NCI-H1417 (cell line): ENCODE data around the gene HLF.

ENCODE experiments used
- DNase-seq, 3 experiments: peaks; one replicate each; lab custom pipeline; 2025; lab: John Stamatoyannopoulos, UW

Gene HLF

DNA sequence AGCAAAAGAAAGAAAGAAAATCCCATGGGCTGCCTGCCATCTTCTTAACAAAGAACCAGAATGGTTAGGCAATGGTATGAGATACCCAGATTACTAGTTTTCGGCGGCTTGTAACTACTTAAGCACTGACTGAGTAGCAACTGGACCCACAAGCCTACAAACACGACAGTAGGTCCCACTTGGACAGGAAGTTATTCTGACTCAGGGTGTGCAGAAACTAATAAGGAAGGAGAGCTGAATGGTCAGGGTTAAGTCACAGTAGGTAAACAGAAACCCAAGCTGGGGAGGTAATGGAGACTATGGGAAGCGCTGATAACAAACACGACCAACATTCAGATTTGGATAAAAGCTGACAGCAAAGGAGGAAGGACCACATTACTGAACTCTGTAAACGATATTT is 10.4 kb upstream of the HLF start:
- DNase-seq: no peak

DNA sequence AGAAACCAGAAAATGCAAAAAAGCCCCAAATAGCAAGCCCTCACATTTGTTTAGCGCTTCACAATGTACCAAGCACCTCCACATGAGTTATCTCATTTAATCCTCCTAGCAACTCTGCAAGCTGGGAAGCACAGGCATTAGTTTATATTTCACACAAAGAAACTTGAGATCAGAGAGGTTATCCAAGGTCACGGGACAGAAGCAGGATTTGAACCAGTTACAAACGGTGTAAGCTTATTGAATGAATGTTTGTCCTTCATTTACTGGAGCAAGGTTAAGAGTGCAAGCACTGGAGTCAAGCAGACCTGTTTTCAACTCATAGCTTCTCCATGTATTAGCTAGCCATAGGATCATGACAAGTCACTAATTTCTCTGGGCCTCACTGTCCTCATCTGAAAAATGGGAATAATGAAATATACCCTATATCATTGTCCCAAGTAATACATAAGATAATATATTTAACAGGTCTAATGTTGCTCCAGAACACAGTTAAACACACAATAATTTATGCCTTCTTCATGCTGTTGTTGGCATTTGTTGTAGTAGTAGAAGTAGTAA is 6.1 kb upstream of the HLF start:
- DNase-seq: no peak

DNA sequence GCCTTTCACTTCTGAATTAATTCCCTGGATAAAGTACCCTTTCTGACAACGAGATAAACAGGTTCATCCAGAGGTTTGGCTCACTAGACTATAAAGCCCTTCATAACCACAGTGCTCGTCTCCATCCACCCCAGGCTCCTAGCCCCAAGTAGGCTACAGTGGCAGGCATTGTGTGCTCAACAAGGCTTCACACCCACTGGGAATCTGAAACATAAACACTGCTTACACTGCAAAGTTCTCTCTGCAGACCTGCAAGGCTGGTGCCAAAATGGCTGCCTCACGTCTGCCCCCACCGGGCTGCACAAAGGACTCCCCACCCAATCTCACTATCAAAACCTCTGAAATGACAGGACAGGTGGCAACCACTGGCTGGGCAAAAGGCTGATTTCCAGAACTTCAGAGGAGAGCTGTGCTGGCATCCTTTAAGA is 5.1 kb upstream of the HLF start:
- no peak for DNase-seq

DNA sequence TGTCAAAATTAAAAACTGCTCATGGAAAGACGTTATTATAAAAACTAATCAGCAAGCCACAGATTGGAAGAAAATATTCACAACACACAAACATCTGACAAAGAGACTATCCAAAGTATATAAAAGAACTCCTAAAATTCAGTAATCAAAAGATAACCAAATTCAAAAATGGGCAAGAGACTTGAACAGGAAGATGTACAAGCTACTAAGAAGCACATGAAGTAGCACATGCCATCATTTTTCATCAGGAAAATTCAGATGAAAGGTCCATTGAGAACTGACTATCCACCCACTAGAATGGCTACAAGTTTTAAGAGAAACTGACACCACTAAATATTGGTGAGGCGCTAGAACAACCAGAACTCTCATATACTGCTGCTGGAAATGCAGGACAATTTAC is 3.4 kb upstream of the HLF start:
- no peak for DNase-seq

DNA sequence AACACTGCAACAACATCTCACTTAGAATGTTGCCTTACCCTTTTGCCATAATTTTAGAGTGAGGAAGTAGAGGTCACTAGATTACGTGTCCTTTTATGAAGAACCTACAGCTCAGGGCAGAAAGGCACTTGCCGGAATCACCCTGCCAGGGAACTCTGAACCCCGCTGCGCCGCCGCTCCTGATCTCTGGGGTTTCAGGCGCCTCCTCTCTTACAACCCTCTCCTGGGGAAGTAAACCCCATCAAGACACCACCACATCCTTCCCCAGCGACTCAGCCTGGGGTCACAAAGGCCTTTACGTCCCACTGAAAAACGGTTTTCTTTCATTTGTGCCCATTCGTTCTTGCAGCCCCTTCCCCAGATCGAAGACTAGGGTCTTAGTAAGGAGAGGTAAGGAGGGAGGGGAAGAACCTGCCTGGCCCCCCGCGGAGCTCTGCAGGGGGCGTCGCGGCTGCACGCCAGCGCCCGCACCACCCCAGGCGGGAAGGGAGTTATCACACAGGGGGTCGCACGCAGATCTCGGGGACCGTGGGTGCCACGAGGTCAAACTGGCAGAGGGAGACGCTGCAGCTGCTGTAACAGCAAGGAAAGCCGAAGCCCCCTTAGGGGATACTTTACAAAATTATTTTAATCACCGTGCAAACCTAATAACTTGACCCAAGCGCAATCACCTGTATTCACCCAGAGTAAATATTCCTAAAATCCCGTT is 1.0 kb upstream of the HLF start:
- peak in 1 of 3 experiments; percentile 63 for DNase-seq

DNA sequence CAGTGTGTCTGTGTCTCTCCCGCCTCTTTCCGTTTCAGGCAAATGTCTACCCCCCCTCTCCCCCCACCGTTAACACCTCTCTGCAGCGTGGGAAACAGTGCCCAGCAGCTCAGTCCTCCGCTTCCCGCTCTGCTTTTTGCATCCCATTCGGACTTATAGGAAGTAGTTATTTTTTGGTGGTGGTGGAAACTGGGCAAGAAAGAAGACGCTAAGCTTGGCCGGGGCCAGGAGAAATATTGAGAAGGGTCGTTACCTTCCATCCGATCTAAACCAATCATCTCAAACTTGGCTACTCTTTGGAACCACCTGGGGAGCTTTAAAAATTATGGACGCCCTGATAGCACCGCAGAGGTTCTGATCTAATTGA is 499 bp upstream of the HLF start:
- peak in 2 of 3 experiments; percentile 74 to 86 for DNase-seq

DNA sequence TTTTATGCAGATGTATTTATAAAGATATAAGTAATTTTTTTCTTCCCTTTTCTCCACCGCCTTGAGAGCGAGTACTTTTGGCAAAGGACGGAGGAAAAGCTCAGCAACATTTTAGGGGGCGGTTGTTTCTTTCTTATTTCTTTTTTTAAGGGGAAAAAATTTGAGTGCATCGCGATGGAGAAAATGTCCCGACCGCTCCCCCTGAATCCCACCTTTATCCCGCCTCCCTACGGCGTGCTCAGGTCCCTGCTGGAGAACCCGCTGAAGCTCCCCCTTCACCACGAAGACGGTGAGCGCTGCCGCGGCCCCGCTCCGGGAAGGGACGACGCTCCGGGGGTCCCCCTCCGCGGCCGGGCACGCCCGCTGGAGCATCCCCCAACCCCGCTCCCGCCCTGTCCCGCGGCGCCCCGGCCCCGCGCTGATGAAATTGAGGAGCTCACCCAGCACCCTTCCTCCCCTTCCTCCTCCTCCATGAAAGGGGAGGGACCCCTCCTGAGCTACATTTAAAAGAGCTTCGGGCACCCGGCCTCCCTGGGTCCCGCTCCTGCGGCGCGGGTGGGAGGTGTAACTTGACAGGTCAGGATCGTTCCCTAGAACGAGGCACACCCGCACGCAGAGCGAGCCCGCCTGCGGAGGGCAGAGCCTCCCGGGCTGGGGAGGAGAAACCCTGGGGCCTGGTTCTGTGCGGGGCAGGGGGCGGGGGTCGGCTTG is 706 bp downstream of the HLF start:
- peak in 2 of 3 experiments; percentile 58 to 64 for DNase-seq

DNA sequence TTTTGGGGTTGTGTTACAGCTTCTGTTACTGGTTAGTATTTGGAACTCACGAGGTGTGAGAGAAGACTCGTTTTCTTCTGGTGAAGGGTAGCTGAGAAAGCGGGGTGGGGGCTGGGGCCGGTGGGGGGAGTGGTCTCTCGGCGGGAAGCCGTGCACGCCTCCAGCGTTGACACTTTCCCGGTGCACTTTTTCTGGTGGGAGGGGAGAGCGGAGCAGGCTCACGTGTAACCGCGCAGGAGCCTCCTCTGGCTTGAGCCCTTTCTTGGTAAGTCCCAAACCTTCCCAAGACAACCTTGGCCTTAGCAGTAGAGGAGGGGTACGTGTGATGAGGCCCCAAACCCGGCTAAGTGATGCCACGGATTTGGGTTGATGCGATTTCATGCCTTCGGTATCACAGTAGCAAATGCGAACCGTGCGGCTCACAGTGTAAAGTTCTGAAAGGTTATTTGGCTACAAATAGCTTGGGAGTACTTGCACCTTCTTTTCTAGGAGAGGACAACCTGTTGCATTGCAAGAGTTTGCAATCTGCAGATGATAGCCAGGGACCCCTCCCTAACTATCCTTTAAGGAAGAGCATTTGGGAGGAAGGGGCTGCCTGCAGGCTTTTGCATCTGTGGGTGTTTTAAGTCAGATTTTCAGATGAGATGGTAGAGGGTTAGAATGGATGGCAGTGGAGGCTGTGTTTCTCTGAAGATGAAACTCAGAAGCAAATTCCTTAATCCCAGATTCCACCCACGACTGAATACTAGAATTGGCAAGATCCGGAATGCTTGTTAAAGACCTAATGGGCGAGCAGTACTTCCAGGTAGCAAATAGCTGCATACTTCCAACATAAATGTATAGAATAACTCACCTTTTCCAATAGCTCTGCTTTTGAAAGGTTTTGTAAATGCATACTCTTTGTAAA is 1.5 kb downstream of the HLF start:
- peak in 1 of 3 experiments; percentile 18 for DNase-seq

DNA sequence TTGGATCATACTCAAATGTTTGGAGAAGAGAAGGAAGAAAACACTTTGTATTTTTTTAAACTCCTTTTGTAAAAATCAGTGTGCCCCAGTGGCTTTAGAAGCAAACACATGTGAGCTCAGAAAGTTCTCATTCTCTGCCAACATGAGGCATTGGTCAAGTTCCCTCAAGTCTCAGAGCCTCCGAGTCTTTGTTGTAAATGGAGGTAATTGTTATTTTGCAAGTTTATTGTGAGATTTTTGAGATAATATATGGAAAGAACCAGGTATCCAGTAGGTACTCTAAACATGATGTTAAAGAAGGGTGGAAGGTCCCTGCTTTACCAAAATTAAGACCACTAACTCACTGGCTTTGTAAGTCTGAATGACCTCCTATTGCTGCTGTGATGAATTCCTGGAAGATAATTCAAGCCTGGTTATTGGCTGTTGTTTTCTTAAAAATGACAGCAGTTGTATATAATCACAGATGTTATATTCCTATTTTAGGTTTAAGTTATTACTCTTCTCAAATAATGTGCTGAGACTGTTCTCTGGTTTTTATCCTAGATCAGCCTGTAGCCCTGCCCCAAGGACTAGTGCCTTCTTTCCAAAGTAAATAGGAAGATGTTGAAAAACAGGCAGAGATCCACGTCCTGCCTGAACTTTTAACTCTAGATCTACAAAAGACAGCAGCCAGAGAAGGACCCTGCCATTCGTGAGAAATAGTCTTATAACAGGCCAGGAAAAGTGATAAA is 2.4 kb downstream of the HLF start:
- DNase-seq: no peak

DNA sequence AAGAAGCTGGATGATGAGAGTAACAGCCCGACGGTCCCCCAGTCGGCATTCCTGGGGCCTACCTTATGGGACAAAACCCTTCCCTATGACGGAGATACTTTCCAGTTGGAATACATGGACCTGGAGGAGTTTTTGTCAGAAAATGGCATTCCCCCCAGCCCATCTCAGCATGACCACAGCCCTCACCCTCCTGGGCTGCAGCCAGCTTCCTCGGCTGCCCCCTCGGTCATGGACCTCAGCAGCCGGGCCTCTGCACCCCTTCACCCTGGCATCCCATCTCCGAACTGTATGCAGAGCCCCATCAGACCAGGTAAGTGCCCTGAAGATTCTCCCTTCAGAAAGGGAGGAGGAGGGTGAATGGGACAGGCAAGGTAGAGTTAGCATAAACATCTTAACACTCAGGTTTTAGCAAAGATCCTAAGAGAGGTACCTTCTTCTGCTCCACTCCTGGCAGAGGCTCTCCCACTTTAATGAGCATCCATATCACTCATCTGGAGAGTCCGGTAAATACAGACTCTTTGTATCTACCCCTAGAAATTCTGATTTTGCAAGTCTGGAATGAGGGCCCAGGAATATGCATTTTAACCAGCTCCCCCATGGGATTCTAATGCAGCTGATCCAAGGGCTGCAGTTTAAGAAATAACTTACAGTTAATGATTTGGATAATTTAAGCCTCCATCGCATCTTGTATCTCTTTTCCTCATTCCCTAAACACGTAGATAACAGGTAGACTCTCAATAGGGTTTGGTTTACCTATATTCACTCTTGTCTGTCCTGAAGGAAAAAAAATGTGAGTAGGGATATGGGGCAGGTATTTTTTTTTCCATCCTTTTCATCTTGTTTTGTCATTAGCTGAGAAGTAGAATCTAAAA is 3.3 kb downstream of the HLF start:
- DNase-seq: no peak

DNA sequence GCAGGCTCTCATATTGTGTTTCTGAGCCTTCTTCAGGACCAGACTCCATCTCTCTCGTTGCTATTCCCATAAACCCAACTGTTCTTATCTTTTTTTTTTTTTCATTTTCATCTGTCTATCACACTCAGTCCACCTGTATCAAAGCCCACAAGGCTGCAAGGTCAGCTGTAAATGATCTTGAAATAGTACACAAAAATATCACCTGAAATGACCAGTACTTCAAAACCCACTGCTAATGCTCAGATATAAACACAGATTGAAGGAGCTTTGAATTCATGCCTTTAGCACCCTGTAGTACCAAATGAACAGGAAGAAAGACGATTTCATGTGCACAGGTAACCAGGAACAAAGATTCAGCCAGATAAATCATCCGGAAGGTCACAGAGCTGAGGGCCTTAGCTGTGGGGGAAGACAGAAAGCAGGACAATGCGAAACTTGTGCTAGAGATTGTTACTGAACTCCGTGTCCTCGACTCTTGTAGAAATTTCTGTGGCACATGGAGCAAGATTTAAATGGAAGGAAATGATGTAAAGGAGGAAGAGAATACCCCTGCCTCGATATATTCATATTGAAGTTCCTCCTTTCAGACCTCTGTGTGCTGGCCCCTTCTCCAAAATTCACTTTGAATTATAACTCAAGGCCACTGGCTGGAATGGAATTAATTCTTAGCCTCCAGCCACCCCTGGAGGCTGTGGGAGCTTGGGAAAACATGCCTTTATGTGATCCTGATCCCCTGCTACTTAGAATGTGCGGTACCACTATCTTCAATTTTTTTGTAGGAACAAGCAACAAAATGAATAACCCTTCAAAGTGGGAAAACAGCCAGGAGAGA is 4.1 kb downstream of the HLF start:
- no peak for DNase-seq

DNA sequence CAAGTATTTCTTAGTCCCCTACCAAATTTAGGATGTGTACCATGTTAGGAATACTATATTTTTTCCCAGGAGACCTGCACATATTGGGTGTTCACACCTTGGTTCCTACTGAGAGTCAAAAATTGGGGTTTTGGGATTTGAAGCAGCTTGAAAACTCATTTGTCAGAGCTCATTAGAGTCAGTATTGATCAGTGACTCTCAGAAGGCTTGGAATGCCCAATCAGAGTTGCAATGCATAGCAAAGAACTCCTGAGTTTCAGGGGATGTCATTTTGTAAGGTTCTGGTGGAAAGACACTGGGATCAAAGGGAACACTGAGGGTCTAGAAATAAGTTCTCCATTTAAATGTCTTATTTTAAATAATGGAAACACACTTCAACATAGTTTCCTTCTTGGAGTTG is 5.1 kb downstream of the HLF start:
- no peak for DNase-seq

DNA sequence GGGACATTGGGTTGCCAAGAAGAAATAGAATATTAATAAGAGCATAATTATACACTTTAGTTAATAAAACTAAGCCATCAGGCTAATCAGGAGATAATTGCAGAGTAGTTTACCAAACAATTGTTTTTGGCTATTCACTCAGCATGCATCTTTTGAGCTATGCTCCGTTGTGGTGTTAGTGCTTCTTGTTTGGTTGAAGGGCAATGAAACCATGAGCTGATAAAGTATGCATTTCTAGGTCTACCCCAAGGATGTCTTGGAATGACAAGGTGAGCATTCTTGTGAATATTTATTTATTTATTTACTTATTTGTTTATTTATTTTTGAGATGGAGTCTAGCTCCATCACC is 6.4 kb downstream of the HLF start:
- no peak for DNase-seq

DNA sequence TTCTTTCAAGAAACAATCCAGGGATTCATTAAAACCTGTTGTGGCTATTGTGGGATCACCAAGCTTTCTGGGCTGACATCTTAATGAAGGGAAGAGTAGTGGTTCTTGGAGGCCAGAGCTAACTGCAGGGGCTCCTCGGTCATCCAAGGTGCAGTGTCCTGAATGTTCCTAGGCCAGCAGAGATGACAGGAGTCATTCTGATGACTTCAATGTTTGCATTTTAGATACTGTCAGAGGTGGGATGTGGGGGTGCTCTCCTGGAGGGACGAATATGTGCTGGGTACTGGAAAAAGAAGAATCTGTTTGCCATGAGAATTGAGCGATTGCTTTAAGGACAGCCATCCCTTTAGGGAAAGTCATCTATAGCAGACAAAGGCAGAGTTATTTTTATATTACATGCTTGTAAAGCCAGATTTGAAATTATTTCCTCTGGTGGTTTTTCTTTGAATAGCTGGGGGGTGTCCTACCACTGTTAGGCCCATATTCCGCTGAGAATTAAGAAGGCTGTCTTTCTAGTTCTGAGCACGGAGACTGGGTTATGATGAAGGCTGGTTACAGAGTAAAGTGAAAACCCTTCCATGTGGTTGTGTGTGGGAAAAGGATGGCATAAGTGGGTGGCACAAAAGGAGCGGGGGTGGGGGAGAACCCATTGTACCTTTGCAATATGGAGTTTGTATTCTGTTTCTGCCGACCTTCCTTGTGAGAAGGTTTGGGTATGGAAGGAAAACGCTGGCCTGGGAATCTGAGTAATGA is 7.4 kb downstream of the HLF start:
- DNase-seq: no peak

DNA sequence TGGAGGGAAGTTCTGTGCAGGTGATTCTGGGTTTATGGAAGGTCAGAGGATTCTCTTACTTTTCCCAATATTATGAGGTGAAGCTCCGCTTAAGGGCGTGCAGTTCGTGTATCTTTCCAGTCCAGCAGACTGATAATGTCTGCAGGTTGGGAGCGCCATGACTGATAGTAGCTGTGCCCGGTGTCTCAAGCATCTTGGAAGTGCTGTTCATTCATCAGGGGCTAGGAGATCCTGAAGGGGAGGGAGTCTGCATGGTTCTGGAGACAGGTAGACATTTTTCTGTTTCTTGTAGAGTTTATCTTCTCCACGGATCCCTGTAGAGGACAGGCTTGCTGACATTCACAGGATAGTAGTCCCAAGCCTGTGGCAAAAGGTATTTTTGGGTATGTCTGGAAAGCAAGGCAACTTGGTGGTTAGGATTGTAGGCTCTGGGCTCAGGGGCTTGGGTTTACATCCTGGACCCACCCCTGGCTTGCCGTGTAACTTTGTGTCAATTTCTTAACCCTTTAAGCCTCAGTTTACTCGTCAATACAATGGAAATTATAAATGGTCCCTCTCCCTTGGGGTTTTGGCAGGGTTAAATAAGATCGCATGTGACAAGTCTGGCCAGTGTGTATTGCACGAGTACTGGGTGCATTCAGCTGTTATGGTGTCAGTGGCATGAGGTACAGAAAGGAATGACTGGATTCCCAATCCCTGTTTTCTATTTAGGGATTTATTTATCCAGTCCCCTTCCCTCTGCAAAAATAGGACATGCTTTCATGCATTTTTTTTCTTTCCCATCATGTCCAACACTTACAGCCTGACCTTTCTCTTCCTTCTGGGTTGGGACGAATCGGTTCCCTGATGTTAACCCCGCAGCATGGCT is 8.2 kb downstream of the HLF start:
- no peak for DNase-seq

DNA sequence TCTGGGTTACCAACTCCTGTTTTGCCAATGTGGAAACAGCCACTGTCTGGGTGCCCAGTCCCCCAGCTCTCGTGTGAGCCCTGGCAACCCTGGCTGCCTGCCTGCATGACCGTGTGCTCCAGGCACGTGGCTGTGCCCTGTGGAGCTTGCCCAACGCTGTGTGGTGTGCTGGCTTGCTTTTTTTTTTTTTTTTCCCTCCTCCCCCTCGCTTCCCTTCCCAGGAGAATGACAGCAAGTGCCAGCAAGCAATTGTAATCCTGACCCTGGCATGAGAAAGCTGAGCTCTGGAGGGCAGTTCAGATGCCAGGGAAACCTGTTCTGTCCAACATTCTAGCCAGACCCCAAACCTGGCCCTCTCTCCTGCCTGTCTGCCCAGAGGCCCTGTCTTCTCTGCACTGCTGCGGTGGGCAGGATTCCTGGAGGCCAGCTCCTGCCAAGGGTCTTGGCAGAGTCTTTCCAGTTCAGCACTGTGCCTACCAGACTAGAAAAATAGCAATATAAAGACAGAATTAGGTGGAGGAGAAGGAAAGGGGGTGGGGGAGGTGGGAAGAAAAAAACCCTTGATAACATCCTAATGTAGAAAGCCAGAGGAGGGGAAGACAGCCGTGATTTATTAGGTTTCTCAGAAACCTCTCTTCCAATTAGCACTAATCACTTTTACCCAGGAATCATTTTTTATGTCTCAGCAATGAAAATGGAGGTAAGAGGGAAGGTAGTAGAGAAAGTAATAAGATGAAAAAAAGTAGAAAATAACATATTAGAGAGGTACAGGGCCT is 9.0 kb downstream of the HLF start:
- DNase-seq: no peak
